ENCODE measurements around the gene EPO.

- TF ChIP-seq OSR1 (CRISPR knock-in tag; IDR thresholded peaks at IDR 0.05) (no peak), POU6F1 (CRISPR knock-in tag; IDR thresholded peaks at IDR 0.05; ENCODE audit: borderline replicate concordance, low read depth) (no peak), ARNTL (CRISPR knock-in tag; IDR thresholded peaks at IDR 0.05; ENCODE audit: borderline replicate concordance, low read depth) (no peak), ZFP30 (CRISPR knock-in tag; IDR thresholded peaks at IDR 0.05) (no peak), BACH2 (CRISPR knock-in tag; IDR thresholded peaks at IDR 0.05; ENCODE audit: borderline replicate concordance) (no peak), CSDC2 (CRISPR knock-in tag; IDR thresholded peaks at IDR 0.05) (no peak), RARB (CRISPR knock-in tag; IDR thresholded peaks at IDR 0.05) (no peak), ZNF565 (CRISPR knock-in tag; conservative IDR thresholded peaks at IDR 0.05; ENCODE audit: low read depth) (no peak)
- TF ChIP-seq, protein P1, sequence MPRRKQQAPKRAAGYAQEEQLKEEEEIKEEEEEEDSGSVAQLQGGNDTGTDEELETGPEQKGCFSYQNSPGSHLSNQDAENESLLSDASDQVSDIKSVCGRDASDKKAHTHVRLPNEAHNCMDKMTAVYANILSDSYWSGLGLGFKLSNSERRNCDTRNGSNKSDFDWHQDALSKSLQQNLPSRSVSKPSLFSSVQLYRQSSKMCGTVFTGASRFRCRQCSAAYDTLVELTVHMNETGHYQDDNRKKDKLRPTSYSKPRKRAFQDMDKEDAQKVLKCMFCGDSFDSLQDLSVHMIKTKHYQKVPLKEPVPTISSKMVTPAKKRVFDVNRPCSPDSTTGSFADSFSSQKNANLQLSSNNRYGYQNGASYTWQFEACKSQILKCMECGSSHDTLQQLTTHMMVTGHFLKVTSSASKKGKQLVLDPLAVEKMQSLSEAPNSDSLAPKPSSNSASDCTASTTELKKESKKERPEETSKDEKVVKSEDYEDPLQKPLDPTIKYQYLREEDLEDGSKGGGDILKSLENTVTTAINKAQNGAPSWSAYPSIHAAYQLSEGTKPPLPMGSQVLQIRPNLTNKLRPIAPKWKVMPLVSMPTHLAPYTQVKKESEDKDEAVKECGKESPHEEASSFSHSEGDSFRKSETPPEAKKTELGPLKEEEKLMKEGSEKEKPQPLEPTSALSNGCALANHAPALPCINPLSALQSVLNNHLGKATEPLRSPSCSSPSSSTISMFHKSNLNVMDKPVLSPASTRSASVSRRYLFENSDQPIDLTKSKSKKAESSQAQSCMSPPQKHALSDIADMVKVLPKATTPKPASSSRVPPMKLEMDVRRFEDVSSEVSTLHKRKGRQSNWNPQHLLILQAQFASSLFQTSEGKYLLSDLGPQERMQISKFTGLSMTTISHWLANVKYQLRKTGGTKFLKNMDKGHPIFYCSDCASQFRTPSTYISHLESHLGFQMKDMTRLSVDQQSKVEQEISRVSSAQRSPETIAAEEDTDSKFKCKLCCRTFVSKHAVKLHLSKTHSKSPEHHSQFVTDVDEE (CRISPR knock-in tag; IDR thresholded peaks at IDR 0.05) = no peak
- TF ChIP-seq, protein P2, sequence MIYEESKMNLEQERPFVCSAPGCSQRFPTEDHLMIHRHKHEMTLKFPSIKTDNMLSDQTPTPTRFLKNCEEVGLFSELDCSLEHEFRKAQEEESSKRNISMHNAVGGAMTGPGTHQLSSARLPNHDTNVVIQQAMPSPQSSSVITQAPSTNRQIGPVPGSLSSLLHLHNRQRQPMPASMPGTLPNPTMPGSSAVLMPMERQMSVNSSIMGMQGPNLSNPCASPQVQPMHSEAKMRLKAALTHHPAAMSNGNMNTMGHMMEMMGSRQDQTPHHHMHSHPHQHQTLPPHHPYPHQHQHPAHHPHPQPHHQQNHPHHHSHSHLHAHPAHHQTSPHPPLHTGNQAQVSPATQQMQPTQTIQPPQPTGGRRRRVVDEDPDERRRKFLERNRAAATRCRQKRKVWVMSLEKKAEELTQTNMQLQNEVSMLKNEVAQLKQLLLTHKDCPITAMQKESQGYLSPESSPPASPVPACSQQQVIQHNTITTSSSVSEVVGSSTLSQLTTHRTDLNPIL (CRISPR knock-in tag; IDR thresholded peaks at IDR 0.05; ENCODE audit: low read depth) = no peak
- TF ChIP-seq, protein P3, sequence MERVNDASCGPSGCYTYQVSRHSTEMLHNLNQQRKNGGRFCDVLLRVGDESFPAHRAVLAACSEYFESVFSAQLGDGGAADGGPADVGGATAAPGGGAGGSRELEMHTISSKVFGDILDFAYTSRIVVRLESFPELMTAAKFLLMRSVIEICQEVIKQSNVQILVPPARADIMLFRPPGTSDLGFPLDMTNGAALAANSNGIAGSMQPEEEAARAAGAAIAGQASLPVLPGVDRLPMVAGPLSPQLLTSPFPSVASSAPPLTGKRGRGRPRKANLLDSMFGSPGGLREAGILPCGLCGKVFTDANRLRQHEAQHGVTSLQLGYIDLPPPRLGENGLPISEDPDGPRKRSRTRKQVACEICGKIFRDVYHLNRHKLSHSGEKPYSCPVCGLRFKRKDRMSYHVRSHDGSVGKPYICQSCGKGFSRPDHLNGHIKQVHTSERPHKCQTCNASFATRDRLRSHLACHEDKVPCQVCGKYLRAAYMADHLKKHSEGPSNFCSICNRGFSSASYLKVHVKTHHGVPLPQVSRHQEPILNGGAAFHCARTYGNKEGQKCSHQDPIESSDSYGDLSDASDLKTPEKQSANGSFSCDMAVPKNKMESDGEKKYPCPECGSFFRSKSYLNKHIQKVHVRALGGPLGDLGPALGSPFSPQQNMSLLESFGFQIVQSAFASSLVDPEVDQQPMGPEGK (CRISPR knock-in tag; IDR thresholded peaks at IDR 0.05; ENCODE audit: borderline replicate concordance) = no peak
These were observed 33.0 kb upstream of the EPO start for GRCh38 chr7:100687261-100687660.

All from SK-N-SH treated with all-trans-retinoic acid at 6 μM for 48 hours (cell line).